ENCODE results near the gene RNF150.
"Not testable (repeated sequence)": the region's sequence is repeated elsewhere in the genome, so short reads cannot be mapped to it uniquely, and the experiment has no call there.

Gene RNF150

GRCh38 chr4:140834839-140835495 is 298.3 kb downstream of the RNF150 start:
- no peak for DNase-seq (ENCODE audit: low read depth in 2 of 3, low spot score in 2 of 3)

DNA sequence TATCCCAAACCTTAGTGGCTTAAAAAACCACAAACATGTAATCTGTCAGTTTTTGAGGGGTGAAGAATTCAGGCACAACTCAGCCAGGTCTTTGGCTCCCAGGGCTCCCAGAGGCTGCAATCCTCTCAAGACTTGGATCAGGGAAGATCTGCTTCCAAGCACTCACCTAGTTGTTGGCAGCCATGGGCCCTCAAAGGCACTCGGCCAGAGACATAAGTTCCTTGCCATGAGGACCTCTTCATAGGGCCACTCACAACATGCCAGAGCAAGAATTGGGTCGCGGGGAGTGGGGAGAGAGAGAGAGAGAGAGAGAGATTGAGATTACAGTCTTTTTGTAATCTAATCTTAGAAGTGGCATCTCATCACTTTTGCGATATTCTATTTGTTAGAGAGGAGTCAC is 300.0 kb downstream of the RNF150 start:
- no peak for DNase-seq (ENCODE audit: low read depth in 2 of 3, low spot score in 2 of 3)

DNA sequence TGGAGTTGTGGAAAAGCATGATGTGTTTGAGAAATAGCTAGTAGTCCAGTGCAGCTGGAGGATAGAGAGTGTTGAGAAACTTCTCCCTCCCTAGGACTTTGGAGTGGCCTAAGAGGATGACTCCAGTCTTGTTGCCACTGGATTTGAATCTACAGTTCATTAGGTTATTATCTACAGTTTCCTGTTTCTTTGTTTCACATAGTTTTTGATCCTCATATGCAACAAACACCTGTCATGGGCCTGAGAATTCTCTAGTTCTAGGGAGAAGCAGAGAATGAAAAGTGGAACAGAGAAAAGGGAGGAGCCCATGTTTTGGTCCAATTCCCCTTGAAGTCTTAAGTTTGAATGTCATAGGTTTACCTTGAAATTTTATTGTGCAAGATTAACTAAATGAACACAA is 303.4 kb downstream of the RNF150 start:
- DNase-seq (ENCODE audit: low read depth in 2 of 3, low spot score in 2 of 3), result no peak

DNA sequence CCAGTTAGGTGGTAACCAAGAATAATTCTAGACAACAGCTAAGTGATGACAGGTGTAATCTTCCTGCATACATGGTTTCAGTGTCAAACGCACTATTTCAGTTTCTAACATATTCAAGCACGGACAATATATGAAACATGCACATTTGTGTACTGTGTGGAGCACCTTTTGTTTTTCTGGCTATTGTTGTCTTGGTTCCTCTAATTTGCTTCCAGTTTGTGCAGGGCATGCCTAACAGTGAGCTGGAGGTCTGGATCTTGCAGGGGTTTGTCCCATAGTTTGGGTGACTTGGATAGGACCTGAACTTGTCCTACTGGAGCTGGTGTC is 306.6 kb downstream of the RNF150 start:
- no peak for DNase-seq (ENCODE audit: low read depth in 2 of 3, low spot score in 2 of 3)

DNA sequence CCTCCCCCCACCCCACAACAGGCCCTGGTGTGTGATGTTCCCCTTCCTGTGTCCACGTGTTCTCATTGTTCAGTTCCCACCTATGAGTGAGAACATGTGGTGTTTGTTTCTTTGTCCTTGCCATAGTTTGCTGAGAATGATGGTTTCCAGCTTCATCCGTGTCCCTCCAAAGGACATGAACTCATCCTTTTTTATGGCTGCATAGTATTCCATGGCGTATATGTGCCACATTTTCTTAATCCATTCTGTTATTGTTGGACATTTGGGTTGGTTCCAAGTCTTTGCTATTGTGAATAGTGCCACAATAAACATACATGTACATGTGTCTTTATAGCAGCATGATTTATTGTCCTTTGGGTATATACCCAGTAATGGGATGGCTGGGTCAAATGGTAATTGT is 312.7 kb downstream of the RNF150 start:
- not testable (repeated sequence) for DNase-seq (ENCODE audit: low read depth in 2 of 3, low spot score in 2 of 3)

DNA sequence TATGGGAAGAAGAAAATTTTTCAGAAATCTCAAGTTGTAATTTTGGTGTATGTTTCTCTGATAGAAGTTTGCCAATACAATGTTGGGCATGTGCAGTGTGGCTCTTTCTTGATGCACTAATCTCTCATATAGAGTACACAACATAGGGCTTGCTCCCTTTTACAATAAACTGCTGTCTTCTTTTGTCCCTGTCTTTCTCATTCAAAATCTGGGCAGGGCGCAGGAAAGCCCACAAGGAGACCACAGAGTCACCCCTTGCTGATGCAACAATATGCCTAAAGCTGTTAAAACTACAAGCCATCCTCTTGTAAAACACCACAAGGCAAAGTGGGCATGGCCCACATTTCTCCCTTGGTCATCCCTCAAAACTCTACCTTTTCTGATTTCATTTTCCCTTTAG is 313.7 kb downstream of the RNF150 start:
- no peak for DNase-seq (ENCODE audit: low read depth in 2 of 3, low spot score in 2 of 3)

GRCh38 chr4:140818433-140818832 is 314.8 kb downstream of the RNF150 start:
- no peak for DNase-seq (ENCODE audit: low read depth in 2 of 3, low spot score in 2 of 3)

DNA sequence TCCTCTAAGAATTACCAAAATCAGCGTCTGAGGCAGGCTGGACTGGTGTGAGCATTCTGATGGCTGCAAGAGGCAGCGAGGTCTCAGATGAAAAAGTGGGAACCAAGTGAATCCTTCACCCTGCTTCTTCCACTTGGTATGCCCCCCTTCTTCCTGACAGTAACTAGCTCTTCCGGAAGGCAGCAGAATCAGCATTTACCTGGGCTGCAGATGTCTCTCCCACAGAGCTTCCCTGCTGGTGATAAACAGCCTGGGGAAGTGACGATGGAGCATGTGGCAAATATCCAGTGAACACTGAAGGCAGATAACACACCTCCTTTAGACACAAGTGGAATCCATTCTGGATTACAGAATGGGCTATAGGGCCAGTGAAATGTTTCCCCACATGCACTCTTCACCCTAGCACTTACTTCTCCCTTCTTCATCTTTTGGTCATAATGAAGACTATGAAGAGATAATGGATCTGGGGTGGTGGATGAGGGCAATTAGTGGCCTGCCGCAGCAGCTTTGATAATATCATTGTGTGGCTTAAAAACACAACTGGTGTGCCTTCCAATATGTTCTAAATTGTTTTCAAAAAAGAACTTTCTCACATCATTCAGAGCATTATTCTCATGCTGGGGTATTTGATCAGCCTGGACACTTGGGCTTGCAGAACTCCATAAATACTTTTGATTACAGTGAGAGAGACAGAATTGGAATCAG is 316.3 kb downstream of the RNF150 start:
- no peak for DNase-seq (ENCODE audit: low read depth in 2 of 3, low spot score in 2 of 3)

DNA sequence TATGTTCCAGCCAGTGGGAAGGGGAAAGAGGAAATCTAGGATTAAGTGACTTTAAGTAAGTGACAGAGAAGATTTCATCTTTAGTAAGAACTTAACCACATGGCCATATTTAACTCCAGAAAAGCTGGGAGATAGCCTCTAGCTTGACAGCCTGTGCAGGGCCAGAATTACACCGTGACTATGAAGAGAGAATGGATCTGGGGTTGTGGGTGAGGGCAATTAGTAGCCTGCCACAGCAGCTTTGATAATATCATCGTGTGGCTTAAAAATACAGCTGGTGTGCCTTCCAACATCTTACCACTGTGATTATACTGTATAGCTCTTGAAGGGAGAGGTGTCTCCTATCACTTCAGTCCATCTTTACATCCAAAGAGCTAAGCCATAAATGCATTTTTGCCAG is 319.5 kb downstream of the RNF150 start:
- no peak for DNase-seq (ENCODE audit: low read depth in 2 of 3, low spot score in 2 of 3)

DNA sequence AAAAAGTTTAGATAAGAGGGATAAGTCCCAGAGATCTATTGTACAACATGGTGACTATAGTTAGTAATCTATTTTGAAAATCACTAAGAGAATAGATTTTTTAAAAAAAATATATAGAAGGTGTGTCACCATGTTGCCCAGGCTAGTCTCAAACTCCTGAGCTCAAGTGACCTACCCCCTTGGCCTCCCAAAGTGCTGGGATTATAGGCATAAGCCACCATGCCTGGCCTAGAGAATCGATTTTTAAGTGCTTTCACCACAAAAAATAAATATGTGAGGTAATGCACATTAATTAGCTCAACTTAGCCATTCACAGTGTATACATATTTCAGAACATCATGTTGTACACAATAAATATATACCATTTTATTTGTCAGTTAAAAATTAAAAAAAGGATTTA is 320.4 kb downstream of the RNF150 start:
- DNase-seq (ENCODE audit: low read depth in 2 of 3, low spot score in 2 of 3), result no peak

DNA sequence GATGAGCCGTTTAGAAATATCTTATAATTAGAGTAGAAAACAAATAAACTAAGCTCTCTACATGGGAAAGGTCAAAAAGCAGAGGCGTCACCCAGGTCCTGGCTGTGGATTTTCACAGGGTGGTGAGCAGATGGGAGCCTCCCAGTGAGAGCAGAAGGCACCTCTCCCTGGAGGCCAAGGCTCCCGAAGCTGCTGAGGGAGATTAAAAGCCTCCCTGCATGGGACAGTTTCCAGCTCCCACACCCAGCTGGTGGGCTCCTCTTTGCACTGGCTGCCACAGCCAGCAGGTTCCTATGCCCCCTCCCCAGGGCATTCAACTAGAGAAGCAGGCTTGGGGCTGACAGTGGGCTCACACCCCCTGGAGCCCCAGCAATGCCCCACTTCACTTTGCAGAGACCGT is 321.8 kb downstream of the RNF150 start:
- no peak for DNase-seq (ENCODE audit: low read depth in 2 of 3, low spot score in 2 of 3)

- DNase-seq (ENCODE audit: low read depth in 2 of 3, low spot score in 2 of 3), result not testable (repeated sequence)
Measured at GRCh38 chr4:140810591-140811169, 322.6 kb downstream of the RNF150 start.

All from activated CD8-positive, alpha-beta memory T cell treated with anti-CD3 and anti-CD28 coated beads for 48 hours (primary cell).